Astrocyte of the cerebellum (primary cell): ENCODE results near the gene NT5C1B.

Experiments used
- DNase-seq: peaks from one replicate; pipeline ENCODE4 v3.0.0-alpha.2; 2011; ENCODE audit warnings: low read depth
- H3K4me3 ChIP-seq: 2 replicates; pipeline ENCODE4 v1.5.1; 2011; ENCODE audit warnings: mild to moderate bottlenecking, low read depth, low read length, moderate library complexity
- CTCF ChIP-seq: IDR thresholded peaks from 2 replicates; pipeline ENCODE4 v1.5.1; 2012; ENCODE audit warnings: low read length, low read depth, moderate library complexity, mild to moderate bottlenecking; ENCODE audit errors: missing control alignments
- in situ Hi-C: cut with HindIII; loops from 2 replicates; pipeline ENCODE4 v1.10.0; 2017; ENCODE audit warnings: low sequenced_read_pairs

Gene NT5C1B

DNA sequence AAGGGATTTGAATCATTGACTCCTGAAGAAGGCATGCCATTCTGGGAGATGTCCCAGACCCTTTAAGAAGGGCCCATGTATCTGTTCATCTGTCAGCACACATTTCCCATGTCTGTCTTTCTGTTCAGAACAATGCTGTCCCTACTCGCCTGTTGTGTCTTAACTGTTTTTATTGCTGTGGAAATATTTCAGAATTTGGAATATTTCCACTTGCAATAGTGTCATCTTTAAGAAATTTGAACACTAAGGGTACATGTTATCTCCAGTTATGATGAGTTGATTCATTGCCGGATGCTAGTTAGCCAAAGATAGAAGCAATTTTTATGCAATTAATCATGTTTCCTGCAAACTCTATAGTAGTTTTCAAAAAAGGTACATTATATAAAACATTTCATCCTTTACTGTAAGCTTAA is 36.9 kb upstream of the NT5C1B start:
- no peak for TF ChIP-seq CTCF
- in situ Hi-C loops, result no loop called here
- no peak overlapping the region for H3K4me3 ChIP-seq
- DNase-seq, result no peak

GRCh38 chr2:18625563-18625962 is 36.2 kb upstream of the NT5C1B start:
- TF ChIP-seq CTCF, result no peak
- DNase-seq, result no peak
- in situ Hi-C loops, result no loop called here
- no peak overlapping the region for H3K4me3 ChIP-seq

GRCh38 chr2:18623782-18624181 is 34.4 kb upstream of the NT5C1B start:
- TF ChIP-seq CTCF, result no peak
- DNase-seq, result no peak
- in situ Hi-C loops, result no loop called here
- H3K4me3 ChIP-seq, result no peak overlapping the region

DNA sequence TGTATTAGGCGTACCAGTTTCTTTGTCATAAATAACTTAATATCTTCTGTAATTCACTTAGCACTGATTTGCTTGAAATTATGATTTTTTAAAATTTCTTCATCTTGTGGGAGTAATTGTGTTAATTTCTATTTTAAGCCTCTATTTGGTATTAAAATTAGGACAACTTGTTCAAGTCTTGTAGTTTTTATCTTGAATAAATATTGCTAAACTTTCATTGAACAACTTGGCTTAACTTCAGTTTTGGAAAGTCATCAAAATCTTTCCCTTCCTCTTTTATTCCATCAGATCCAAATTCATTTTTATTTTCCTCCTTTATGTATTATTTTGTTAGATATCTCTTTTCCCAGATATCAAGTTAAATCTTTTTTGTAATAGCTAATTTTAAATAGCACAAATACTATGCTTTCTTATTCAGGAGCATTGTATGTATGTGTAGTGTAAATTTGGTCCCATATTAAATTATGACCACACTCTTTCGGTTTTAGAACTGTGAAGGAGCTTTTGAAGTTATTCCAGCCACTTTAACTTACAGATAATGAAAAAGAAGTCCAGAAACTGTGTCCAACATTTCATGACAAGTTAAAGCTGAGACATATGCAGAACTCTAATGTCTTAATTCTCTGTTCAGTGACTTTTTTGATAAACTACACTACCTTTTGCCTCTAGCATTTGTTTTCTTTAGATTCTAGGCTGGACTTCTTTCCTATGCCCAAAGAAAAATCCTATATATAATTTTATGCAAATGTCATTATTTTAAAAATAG is 31.7 kb upstream of the NT5C1B start:
- DNase-seq, result no peak
- TF ChIP-seq CTCF, result no peak
- in situ Hi-C loops, result no loop called here
- no peak overlapping the region for H3K4me3 ChIP-seq

DNA sequence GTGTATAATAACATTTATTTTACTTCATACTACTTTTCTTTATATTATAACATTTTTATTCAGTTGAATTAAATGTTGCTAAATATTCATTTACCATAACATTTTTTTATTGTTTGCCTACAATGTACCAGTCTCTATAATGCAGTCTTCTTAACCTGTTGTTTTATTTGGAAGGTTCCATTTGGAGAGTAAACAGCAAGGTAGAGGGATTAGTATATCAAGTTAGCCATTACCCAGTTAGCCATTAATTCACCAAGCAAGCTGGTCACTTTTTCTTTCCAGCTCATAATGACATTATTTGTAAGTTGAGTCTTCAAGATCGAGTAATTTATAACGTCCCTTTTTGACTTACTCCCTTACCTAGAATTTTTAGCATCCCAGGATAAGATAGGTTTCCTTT is 29.7 kb upstream of the NT5C1B start:
- H3K4me3 ChIP-seq, result no peak overlapping the region
- in situ Hi-C loops, result no loop called here
- no peak for TF ChIP-seq CTCF
- DNase-seq, result no peak

- H3K4me3 ChIP-seq, result no peak overlapping the region
- DNase-seq, result no peak
- no peak for TF ChIP-seq CTCF
- in situ Hi-C loops, result no loop called here
These were observed 24.7 kb upstream of the NT5C1B start for GRCh38 chr2:18614041-18614440.
